A172 (cell line): ENCODE data around the gene GALNT6. TPM values are rescaled to one million over a fixed set of nuclear protein-coding genes. Genes with fewer than 3 reads are reported as not detected.
"Not testable (repeated sequence)": the region's sequence is repeated elsewhere in the genome, so short reads cannot be mapped to it uniquely, and the experiment has no call there.

Source experiments
- DNase-seq: peaks from one replicate; pipeline ENCODE4 v3.0.0-alpha.2; 2015; ENCODE audit warnings: low spot score
- total RNA-seq: library from RNA; depleted of rRNA; stranded (reverse); fragments of >200 nt; shearing (Covaris generic); gene quantifications from 2 replicates; pipeline ENCODE4 v1.2.3, GENCODE V29; 2014; rRNA removed

GALNT6 gene
- total RNA-seq, 1 experiment from 2014 or later: 38.0 TPM

- no peak for DNase-seq
Observed at GRCh38 chr12:51323317-51323960, 67.8 kb downstream of the GALNT6 start.

DNA sequence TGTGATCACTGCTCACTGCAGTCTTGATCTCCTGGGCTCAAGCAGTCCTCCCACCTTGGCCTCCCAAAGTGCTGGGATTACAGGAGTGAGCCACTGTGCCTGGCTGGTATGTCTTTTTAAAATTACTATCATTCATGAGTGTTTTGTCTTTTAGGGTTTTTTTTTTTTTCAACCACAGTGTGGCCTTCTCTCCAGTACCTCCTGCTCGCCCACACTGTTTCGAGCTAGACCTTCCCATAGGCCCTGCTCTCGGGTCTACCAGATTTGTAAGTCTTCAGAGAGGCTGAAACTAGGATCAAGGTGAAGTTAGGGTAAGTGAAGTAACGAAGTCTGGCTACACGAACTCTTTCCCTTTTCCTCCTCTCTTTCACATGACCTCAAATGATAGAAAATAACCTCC is 68.8 kb downstream of the GALNT6 start:
- DNase-seq: no peak

- no peak for DNase-seq
Observed at GRCh38 chr12:51321882-51322281, 69.3 kb downstream of the GALNT6 start.

DNA sequence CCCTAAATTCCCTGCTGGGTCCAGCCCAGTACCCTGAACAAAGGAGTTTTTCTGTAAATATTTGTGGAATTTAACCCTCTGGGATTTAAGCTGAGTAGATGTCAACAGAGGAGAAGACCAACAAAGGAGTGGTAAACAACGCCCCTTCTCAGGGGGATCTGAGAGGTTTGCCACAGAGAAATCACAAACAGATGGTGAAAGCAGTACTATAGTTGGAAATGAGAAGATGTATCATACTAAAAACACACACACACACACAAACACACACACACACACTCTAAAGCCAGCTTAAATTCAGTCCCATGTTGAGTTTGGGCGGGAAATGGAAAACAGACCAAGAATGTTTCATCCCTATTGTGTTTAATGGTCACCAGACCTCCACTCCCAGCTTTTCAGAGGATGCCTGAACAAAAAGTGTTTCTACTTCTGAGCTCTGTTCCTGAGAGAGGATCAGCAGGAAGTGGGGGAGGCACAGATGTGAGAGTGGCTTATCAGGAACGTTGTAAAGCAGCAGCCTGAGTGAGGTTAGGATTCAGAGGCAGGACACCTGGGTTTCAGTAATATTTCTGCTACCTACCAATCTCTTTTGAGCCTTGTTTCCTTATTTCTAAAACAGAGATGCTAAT is 70.4 kb downstream of the GALNT6 start:
- peak; percentile 27 for DNase-seq

DNA sequence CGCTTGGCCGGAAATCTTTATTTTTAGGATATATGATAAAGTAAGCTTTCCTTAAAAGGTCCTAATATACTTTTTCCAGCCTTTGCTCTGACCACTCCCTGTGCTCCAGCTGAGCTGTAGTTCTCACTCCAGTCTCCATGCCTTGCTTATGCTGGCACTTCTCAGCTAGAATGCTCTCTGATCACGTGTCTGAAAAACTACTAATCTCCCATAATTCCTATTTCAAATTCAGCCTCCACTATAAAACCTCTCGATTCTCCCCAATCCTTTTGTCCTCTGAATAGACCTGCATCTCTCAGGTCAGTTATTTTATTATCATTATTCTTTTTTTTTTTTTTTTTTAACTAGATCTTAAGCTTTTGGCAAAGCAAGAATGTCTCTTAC is 70.9 kb downstream of the GALNT6 start:
- DNase-seq: no peak

GRCh38 chr12:51318846-51319599 is 72.2 kb downstream of the GALNT6 start:
- DNase-seq: no peak

DNA sequence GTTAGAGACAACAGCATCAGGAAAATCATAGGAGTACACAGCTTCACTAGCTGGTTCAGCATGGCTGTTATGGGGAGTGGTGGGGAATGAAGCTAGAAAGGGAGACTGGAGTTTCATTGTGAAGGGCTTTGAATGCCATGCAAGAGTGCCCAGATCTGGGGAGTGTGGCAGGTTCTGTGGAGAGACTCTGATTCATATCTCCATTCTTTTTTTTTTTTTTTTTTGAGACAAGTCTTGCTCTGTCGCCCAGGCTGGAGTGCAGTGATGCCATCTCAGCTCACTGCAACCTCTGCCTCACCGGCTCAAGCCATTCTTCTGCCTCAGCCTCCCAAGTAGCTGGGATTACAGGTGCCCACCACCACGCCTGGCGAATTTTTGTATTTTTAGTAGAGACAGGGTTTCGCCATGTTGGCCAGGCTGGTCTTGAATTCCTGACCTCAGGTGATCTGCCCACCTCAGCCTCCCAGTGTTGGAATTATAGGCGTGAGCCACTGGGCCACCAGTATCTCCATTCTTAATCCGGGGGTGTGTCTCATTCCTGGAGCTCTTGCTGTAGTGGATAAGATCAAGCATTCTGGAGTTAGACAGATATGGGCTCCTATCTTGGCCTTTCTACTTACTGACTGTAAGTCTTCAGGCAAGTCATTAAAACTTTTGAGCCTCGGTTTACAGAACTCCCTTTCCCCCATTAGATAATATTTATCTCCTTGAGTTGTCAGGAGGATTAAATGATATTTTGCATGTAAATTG is 73.0 kb downstream of the GALNT6 start:
- not testable (repeated sequence) for DNase-seq

- no peak for DNase-seq
Observed at GRCh38 chr12:51311389-51311788, 79.8 kb downstream of the GALNT6 start.

- DNase-seq: peak; percentile 84
Observed at GRCh38 chr12:51307655-51308593, 83.3 kb downstream of the GALNT6 start.

DNA sequence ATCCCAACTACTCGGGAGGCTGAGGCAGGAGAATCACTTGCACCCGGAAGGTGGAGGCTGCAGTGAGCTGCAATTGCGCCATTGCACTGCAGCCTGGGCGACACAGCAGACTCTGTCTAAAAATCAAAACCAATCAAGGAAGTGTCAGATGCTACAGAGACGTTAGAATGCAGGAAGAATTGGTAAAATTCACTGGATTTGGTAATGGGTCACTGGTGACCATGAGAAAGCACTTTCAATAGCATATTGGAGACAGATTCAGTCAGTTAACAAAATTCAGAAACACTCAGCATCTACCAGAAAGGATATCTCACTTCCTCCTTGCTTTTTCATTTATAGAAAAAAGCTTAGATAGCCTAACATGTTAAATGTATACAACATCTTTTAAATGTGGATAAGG is 84.7 kb downstream of the GALNT6 start:
- no peak for DNase-seq

Other genes with a start within 250 kb of the GALNT6 start
- gene TFCP2, start 218.3 kb downstream of the GALNT6 start, total RNA-seq: 8.1 and 19.7 TPM in 2 replicates
- gene POU6F1, start 173.3 kb downstream of the GALNT6 start, total RNA-seq: 0.81 and 1.0 TPM in 2 replicates
- gene DAZAP2, start 152.6 kb downstream of the GALNT6 start, total RNA-seq: 187 and 225 TPM in 2 replicates
- gene SMAGP, start 121.0 kb downstream of the GALNT6 start, total RNA-seq: 11.2 and 16.8 TPM in 2 replicates
- gene BIN2, start 67.2 kb downstream of the GALNT6 start, total RNA-seq: not detected in 2 replicates
- not detected in 2 replicates for gene CELA1, start 44.7 kb downstream of the GALNT6 start, total RNA-seq
- gene SLC4A8, start 33.4 kb upstream of the GALNT6 start, total RNA-seq: 7.5 and 14.4 TPM in 2 replicates
- 1.8 and 2.4 TPM in 2 replicates for gene SCN8A, start 199.8 kb upstream of the GALNT6 start, total RNA-seq